Measurements from ENCODE around the gene TET3.
A peak's percentile ranks its signal among the peaks of the same experiment; 100 is the strongest.
"Not testable (repeated sequence)": the region's sequence is repeated elsewhere in the genome, so short reads cannot be mapped to it uniquely, and the experiment has no call there.

TET3 gene

GRCh38 chr2:73984203-73984921 is at the start of gene TET3:
TSS of gene TET3 (plus strand) at chr2:73984910. CDS start at chr2:73986404, 1,494 bp downstream.
- Histone ChIP-seq H3K27me3 (ENCODE audit: control insufficient read depth in 1 of 2, insufficient read depth in 2 of 2, low read length in 2 of 2) (peaks cover 0 to 5% of the 10 kb centered on the region in 2 donors), H3K9ac (ENCODE audit: low read length in 2 of 2) (peak within 1 kb of the TSS; percentile 64 to 70), H3K27ac (ENCODE audit: low read length) (no peak within 1 kb of the TSS), H3K9me3 (ENCODE audit: control insufficient read depth in 2 of 2, low read length in 2 of 2) (no peaks in the 10 kb centered on the region), H3K4me1 (ENCODE audit: control insufficient read depth, insufficient read depth, low read length) (peaks cover 43% of the 10 kb centered on the region), H3K36me3 (ENCODE audit: control insufficient read depth in 2 of 2, insufficient read depth in 2 of 2, low read length in 2 of 2) (no peaks in the 10 kb centered on the region), H3K4me3 (ENCODE audit: low read length in 2 of 2) (peak within 1 kb of the TSS; percentile 68 to 73)

GRCh38 chr2:73935641-73936040 is 49.1 kb upstream of the TET3 start:
- H3K27ac ChIP-seq (ENCODE audit: low read length), result no peak overlapping the region
- H3K4me1 ChIP-seq (ENCODE audit: control insufficient read depth, insufficient read depth, low read length), result no peaks in the 10 kb centered on the region
- no peaks in the 10 kb centered on the region for H3K27me3 ChIP-seq (ENCODE audit: control insufficient read depth in 1 of 2, insufficient read depth in 2 of 2, low read length in 2 of 2)
- H3K4me3 ChIP-seq (ENCODE audit: low read length in 2 of 2), result no peak overlapping the region
- no peaks in the 10 kb centered on the region for H3K9me3 ChIP-seq (ENCODE audit: control insufficient read depth in 2 of 2, low read length in 2 of 2)
- H3K9ac ChIP-seq (ENCODE audit: low read length in 2 of 2), result no peak overlapping the region
- H3K36me3 ChIP-seq (ENCODE audit: control insufficient read depth in 2 of 2, insufficient read depth in 2 of 2, low read length in 2 of 2), result peaks cover 0 to 21% of the 10 kb centered on the region in 2 donors

- Histone ChIP-seq H3K4me1 (ENCODE audit: control insufficient read depth, insufficient read depth, low read length) (no peaks in the 10 kb centered on the region), H3K27ac (ENCODE audit: low read length) (no peak overlapping the region), H3K9ac (ENCODE audit: low read length in 2 of 2) (no peak overlapping the region), H3K4me3 (ENCODE audit: low read length in 2 of 2) (no peak overlapping the region), H3K27me3 (ENCODE audit: control insufficient read depth in 1 of 2, insufficient read depth in 2 of 2, low read length in 2 of 2) (no peaks in the 10 kb centered on the region), H3K36me3 (ENCODE audit: control insufficient read depth in 2 of 2, insufficient read depth in 2 of 2, low read length in 2 of 2) (peaks cover 0 to 25% of the 10 kb centered on the region in 2 donors), H3K9me3 (ENCODE audit: control insufficient read depth in 2 of 2, low read length in 2 of 2) (no peaks in the 10 kb centered on the region)
These were observed 47.4 kb upstream of the TET3 start for GRCh38 chr2:73937103-73937885.

- H3K36me3 ChIP-seq (ENCODE audit: control insufficient read depth in 2 of 2, insufficient read depth in 2 of 2, low read length in 2 of 2), result peaks cover 0 to 22% of the 10 kb centered on the region in 2 donors
- no peak overlapping the region for H3K9ac ChIP-seq (ENCODE audit: low read length in 2 of 2)
- H3K27me3 ChIP-seq (ENCODE audit: control insufficient read depth in 1 of 2, insufficient read depth in 2 of 2, low read length in 2 of 2), result no peaks in the 10 kb centered on the region
- no peak overlapping the region for H3K27ac ChIP-seq (ENCODE audit: low read length)
- H3K9me3 ChIP-seq (ENCODE audit: control insufficient read depth in 2 of 2, low read length in 2 of 2), result no peaks in the 10 kb centered on the region
- H3K4me1 ChIP-seq (ENCODE audit: control insufficient read depth, insufficient read depth, low read length), result no peaks in the 10 kb centered on the region
- no peak overlapping the region for H3K4me3 ChIP-seq (ENCODE audit: low read length in 2 of 2)
These were observed 46.8 kb upstream of the TET3 start for GRCh38 chr2:73937899-73938298.

- H3K4me1 ChIP-seq (ENCODE audit: control insufficient read depth, insufficient read depth, low read length), result no peaks in the 10 kb centered on the region
- no peaks in the 10 kb centered on the region for H3K9me3 ChIP-seq (ENCODE audit: control insufficient read depth in 2 of 2, low read length in 2 of 2)
- peaks cover 0 to 17% of the 10 kb centered on the region in 2 donors for H3K36me3 ChIP-seq (ENCODE audit: control insufficient read depth in 2 of 2, insufficient read depth in 2 of 2, low read length in 2 of 2)
- no peaks in the 10 kb centered on the region for H3K27me3 ChIP-seq (ENCODE audit: control insufficient read depth in 1 of 2, insufficient read depth in 2 of 2, low read length in 2 of 2)
- no peak overlapping the region for H3K27ac ChIP-seq (ENCODE audit: low read length)
- H3K4me3 ChIP-seq (ENCODE audit: low read length in 2 of 2), result no peak overlapping the region
- no peak overlapping the region for H3K9ac ChIP-seq (ENCODE audit: low read length in 2 of 2)
These were observed 45.9 kb upstream of the TET3 start for GRCh38 chr2:73938718-73939352.

GRCh38 chr2:73939419-73939818 is 45.3 kb upstream of the TET3 start:
- H3K27me3 ChIP-seq (ENCODE audit: control insufficient read depth in 1 of 2, insufficient read depth in 2 of 2, low read length in 2 of 2), result no peaks in the 10 kb centered on the region
- no peak overlapping the region for H3K4me3 ChIP-seq (ENCODE audit: low read length in 2 of 2)
- H3K27ac ChIP-seq (ENCODE audit: low read length), result no peak overlapping the region
- H3K36me3 ChIP-seq (ENCODE audit: control insufficient read depth in 2 of 2, insufficient read depth in 2 of 2, low read length in 2 of 2), result peaks cover 0 to 17% of the 10 kb centered on the region in 2 donors
- H3K9ac ChIP-seq (ENCODE audit: low read length in 2 of 2), result no peak overlapping the region
- H3K9me3 ChIP-seq (ENCODE audit: control insufficient read depth in 2 of 2, low read length in 2 of 2), result no peaks in the 10 kb centered on the region
- no peaks in the 10 kb centered on the region for H3K4me1 ChIP-seq (ENCODE audit: control insufficient read depth, insufficient read depth, low read length)

- not testable (repeated sequence) for H3K9me3 ChIP-seq (ENCODE audit: control insufficient read depth in 2 of 2, low read length in 2 of 2); H3K27me3 ChIP-seq (ENCODE audit: control insufficient read depth in 1 of 2, insufficient read depth in 2 of 2, low read length in 2 of 2); H3K4me1 ChIP-seq (ENCODE audit: control insufficient read depth, insufficient read depth, low read length); H3K4me3 ChIP-seq (ENCODE audit: low read length in 2 of 2); H3K9ac ChIP-seq (ENCODE audit: low read length in 2 of 2); H3K27ac ChIP-seq (ENCODE audit: low read length)
- peaks cover 2 to 20% of the 10 kb centered on the region in 2 donors for H3K36me3 ChIP-seq (ENCODE audit: control insufficient read depth in 2 of 2, insufficient read depth in 2 of 2, low read length in 2 of 2)
These were observed 44.6 kb upstream of the TET3 start for GRCh38 chr2:73940066-73940465.

GRCh38 chr2:73942664-73943063 is 42.0 kb upstream of the TET3 start:
- Histone ChIP-seq H3K9ac (ENCODE audit: low read length in 2 of 2) (no peak overlapping the region), H3K36me3 (ENCODE audit: control insufficient read depth in 2 of 2, insufficient read depth in 2 of 2, low read length in 2 of 2) (peaks cover 5 to 24% of the 10 kb centered on the region in 2 donors), H3K27me3 (ENCODE audit: control insufficient read depth in 1 of 2, insufficient read depth in 2 of 2, low read length in 2 of 2) (no peaks in the 10 kb centered on the region), H3K4me1 (ENCODE audit: control insufficient read depth, insufficient read depth, low read length) (no peaks in the 10 kb centered on the region), H3K9me3 (ENCODE audit: control insufficient read depth in 2 of 2, low read length in 2 of 2) (no peaks in the 10 kb centered on the region), H3K27ac (ENCODE audit: low read length) (no peak overlapping the region), H3K4me3 (ENCODE audit: low read length in 2 of 2) (no peak overlapping the region)

GRCh38 chr2:73944714-73945113 is 40.0 kb upstream of the TET3 start:
- Histone ChIP-seq H3K9me3 (ENCODE audit: control insufficient read depth in 2 of 2, low read length in 2 of 2) (no peaks in the 10 kb centered on the region), H3K27ac (ENCODE audit: low read length) (no peak overlapping the region), H3K36me3 (ENCODE audit: control insufficient read depth in 2 of 2, insufficient read depth in 2 of 2, low read length in 2 of 2) (peaks cover 17 to 41% of the 10 kb centered on the region in 2 donors), H3K4me3 (ENCODE audit: low read length in 2 of 2) (no peak overlapping the region), H3K4me1 (ENCODE audit: control insufficient read depth, insufficient read depth, low read length) (no peaks in the 10 kb centered on the region), H3K27me3 (ENCODE audit: control insufficient read depth in 1 of 2, insufficient read depth in 2 of 2, low read length in 2 of 2) (no peaks in the 10 kb centered on the region), H3K9ac (ENCODE audit: low read length in 2 of 2) (no peak overlapping the region)

- no peak overlapping the region for H3K4me3 ChIP-seq (ENCODE audit: low read length in 2 of 2)
- peaks cover 26 to 47% of the 10 kb centered on the region in 2 donors for H3K36me3 ChIP-seq (ENCODE audit: control insufficient read depth in 2 of 2, insufficient read depth in 2 of 2, low read length in 2 of 2)
- H3K27me3 ChIP-seq (ENCODE audit: control insufficient read depth in 1 of 2, insufficient read depth in 2 of 2, low read length in 2 of 2), result no peaks in the 10 kb centered on the region
- no peak overlapping the region for H3K9ac ChIP-seq (ENCODE audit: low read length in 2 of 2)
- H3K9me3 ChIP-seq (ENCODE audit: control insufficient read depth in 2 of 2, low read length in 2 of 2), result no peaks in the 10 kb centered on the region
- H3K4me1 ChIP-seq (ENCODE audit: control insufficient read depth, insufficient read depth, low read length), result no peaks in the 10 kb centered on the region
- no peak overlapping the region for H3K27ac ChIP-seq (ENCODE audit: low read length)
These were observed 38.5 kb upstream of the TET3 start for GRCh38 chr2:73946215-73946614.
